ENCODE data around the gene PAK3.

Gene PAK3

GRCh38 chrX:111168314-111168713 lies 72.3 kb downstream of the PAK3 start:
- no peak for TF ChIP-seq ZNF274 (IDR thresholded peaks at IDR 0.05; ENCODE audit: low read depth, low read length)
- H3K4me3 ChIP-seq (ENCODE audit: low read length) = no peak overlapping the region

GRCh38 chrX:111169141-111169540 lies 73.2 kb downstream of the PAK3 start:
- TF ChIP-seq ZNF274 (IDR thresholded peaks at IDR 0.05; ENCODE audit: low read depth, low read length) = no peak
- H3K4me3 ChIP-seq (ENCODE audit: low read length) = no peak overlapping the region

- TF ChIP-seq ZNF274 (IDR thresholded peaks at IDR 0.05; ENCODE audit: low read depth, low read length) = no peak
- H3K4me3 ChIP-seq (ENCODE audit: low read length) = no peak overlapping the region
Measured at GRCh38 chrX:111170017-111170416, 74.0 kb downstream of the PAK3 start.

GRCh38 chrX:111180750-111181240 lies 84.8 kb downstream of the PAK3 start:
- TF ChIP-seq ZNF274 (IDR thresholded peaks at IDR 0.05; ENCODE audit: low read depth, low read length) = no peak
- no peak overlapping the region for H3K4me3 ChIP-seq (ENCODE audit: low read length)

- TF ChIP-seq ZNF274 (IDR thresholded peaks at IDR 0.05; ENCODE audit: low read depth, low read length) = no peak
- no peak overlapping the region for H3K4me3 ChIP-seq (ENCODE audit: low read length)
Measured at GRCh38 chrX:111181951-111182350, 86.0 kb downstream of the PAK3 start.

GRCh38 chrX:111182997-111183396 lies 87.0 kb downstream of the PAK3 start:
- H3K4me3 ChIP-seq (ENCODE audit: low read length) = no peak overlapping the region
- TF ChIP-seq ZNF274 (IDR thresholded peaks at IDR 0.05; ENCODE audit: low read depth, low read length) = no peak

GRCh38 chrX:111191598-111191997 lies 95.6 kb downstream of the PAK3 start:
- TF ChIP-seq ZNF274 (IDR thresholded peaks at IDR 0.05; ENCODE audit: low read depth, low read length) = no peak

GRCh38 chrX:111199505-111199904 lies 103.5 kb downstream of the PAK3 start:
- H3K4me3 ChIP-seq (ENCODE audit: low read length) = no peak overlapping the region
- no peak for TF ChIP-seq ZNF274 (IDR thresholded peaks at IDR 0.05; ENCODE audit: low read depth, low read length)

More at GRCh38 chrX:111191598-111191997, 95.6 kb downstream of the PAK3 start:
- H3K4me3 ChIP-seq (ENCODE audit: low read length) = no peak overlapping the region

- TF ChIP-seq ZNF274 (IDR thresholded peaks at IDR 0.05; ENCODE audit: low read depth, low read length) = no peak
- no peak overlapping the region for H3K4me3 ChIP-seq (ENCODE audit: low read length)
Measured at GRCh38 chrX:111200327-111200726, 104.3 kb downstream of the PAK3 start.

GRCh38 chrX:111207851-111208250 lies 111.9 kb downstream of the PAK3 start:
- TF ChIP-seq ZNF274 (IDR thresholded peaks at IDR 0.05; ENCODE audit: low read depth, low read length) = no peak
- no peak overlapping the region for H3K4me3 ChIP-seq (ENCODE audit: low read length)

GRCh38 chrX:111216293-111216801 lies 120.4 kb downstream of the PAK3 start:
- no peak overlapping the region for H3K4me3 ChIP-seq (ENCODE audit: low read length)
- no peak for TF ChIP-seq ZNF274 (IDR thresholded peaks at IDR 0.05; ENCODE audit: low read depth, low read length)

GRCh38 chrX:111244235-111244750 lies 148.3 kb downstream of the PAK3 start:
- H3K4me3 ChIP-seq (ENCODE audit: low read length) = no peak overlapping the region
- TF ChIP-seq ZNF274 (IDR thresholded peaks at IDR 0.05; ENCODE audit: low read depth, low read length) = no peak

- no peak overlapping the region for H3K4me3 ChIP-seq (ENCODE audit: low read length)
- no peak for TF ChIP-seq ZNF274 (IDR thresholded peaks at IDR 0.05; ENCODE audit: low read depth, low read length)
Measured at GRCh38 chrX:111254896-111255693, 159.1 kb downstream of the PAK3 start.

GRCh38 chrX:111257733-111258132 lies 161.7 kb downstream of the PAK3 start:
- no peak for TF ChIP-seq ZNF274 (IDR thresholded peaks at IDR 0.05; ENCODE audit: low read depth, low read length)
- H3K4me3 ChIP-seq (ENCODE audit: low read length) = no peak overlapping the region

GRCh38 chrX:111259559-111259958 lies 163.6 kb downstream of the PAK3 start:
- no peak for TF ChIP-seq ZNF274 (IDR thresholded peaks at IDR 0.05; ENCODE audit: low read depth, low read length)
- no peak overlapping the region for H3K4me3 ChIP-seq (ENCODE audit: low read length)

Data from GM08714 (cell line).